Neural cell (in vitro differentiated cells): ENCODE results near the gene PTGR3. TPM values are rescaled to one million over a fixed set of nuclear protein-coding genes. Genes with fewer than 3 reads are reported as not detected.

ENCODE experiments used
- H2AFZ ChIP-seq: fragments of 200-600, 300-800 bp; sonication (generic), shearing (Covaris generic); 2 replicates; pipeline ENCODE4 v1.6.0; 2014; ENCODE audit warnings: low read depth, mild to moderate bottlenecking, antibody characterized with exemption, low read length, moderate library complexity
- H3F3A ChIP-seq: fragments of 200-600 bp; shearing (Covaris generic); 2 replicates; pipeline ENCODE4 v1.6.1; 2016; ENCODE audit warnings: mild to moderate bottlenecking, moderate library complexity, mixed read lengths, antibody characterized with exemption, low read length; ENCODE audit not compliant: insufficient read depth, poor library complexity, severe bottlenecking
- H3K27ac ChIP-seq: fragments of 200-600, 300-800 bp; sonication (generic), shearing (Covaris generic); 2 replicates; pipeline ENCODE4 v1.5.1; 2014; ENCODE audit warnings: mild to moderate bottlenecking, low read length, moderate library complexity
- H3K27me3 ChIP-seq: fragments of 300-800, 200-600 bp; sonication (generic), shearing (Covaris generic); 2 replicates; pipeline ENCODE4 v1.6.0; 2014; ENCODE audit warnings: mild to moderate bottlenecking, low read depth, low read length, moderate library complexity; ENCODE audit not compliant: insufficient read depth
- H3K36me3 ChIP-seq: fragments of 300-800, 200-600 bp; sonication (generic), shearing (Covaris generic); 2 replicates; pipeline ENCODE4 v1.5.1; 2014; ENCODE audit warnings: mild to moderate bottlenecking, antibody characterized with exemption, low read length, moderate library complexity; ENCODE audit not compliant: insufficient read depth
- H3K4me2 ChIP-seq: fragments of 300-800, 200-600 bp; sonication (generic), shearing (Covaris generic); 2 replicates; pipeline ENCODE4 v1.6.0; 2014; ENCODE audit warnings: mild to moderate bottlenecking, low read length
- H3K4me3 ChIP-seq: fragments of 300-800, 200-600 bp; sonication (generic), shearing (Covaris generic); 2 replicates; pipeline ENCODE4 v1.5.1; 2014; ENCODE audit warnings: mild to moderate bottlenecking, low read length, moderate library complexity
- H3K79me2 ChIP-seq: fragments of 200-600 bp; shearing (Covaris generic); replicated peaks from 2 replicates; pipeline ENCODE4 v1.6.0; 2014; ENCODE audit warnings: mild to moderate bottlenecking, low read length, moderate library complexity; ENCODE audit not compliant: insufficient read depth
- H3K9ac ChIP-seq: fragments of 300-800, 200-600 bp; sonication (generic), shearing (Covaris generic); 2 replicates; pipeline ENCODE4 v1.6.1; 2016; ENCODE audit warnings: mild to moderate bottlenecking, low read length, mixed read lengths
- H3K9me2 ChIP-seq: fragments of 200-600 bp; shearing (Covaris generic); 2 replicates; pipeline ENCODE4 v1.6.1; 2016; ENCODE audit warnings: mild to moderate bottlenecking, low read length, mixed read lengths; ENCODE audit not compliant: insufficient read depth
- H3K9me3 ChIP-seq: fragments of 200-600, 300-800 bp; sonication (generic), shearing (Covaris generic); 2 replicates; pipeline ENCODE4 v1.6.1; 2016; ENCODE audit warnings: mild to moderate bottlenecking, mixed run types, low read length, moderate library complexity, mixed read lengths
- H4K20me1 ChIP-seq: fragments of 200-600 bp; shearing (Covaris generic); 2 replicates; pipeline ENCODE4 v1.6.1; 2016; ENCODE audit warnings: mild to moderate bottlenecking, mixed run types; ENCODE audit not compliant: insufficient read depth
- EP300 ChIP-seq: fragments of 450-650 bp; conservative IDR thresholded peaks from 2 replicates; pipeline ENCODE4 v1.6.1; 2014; ENCODE audit warnings: antibody characterized with exemption, mild to moderate bottlenecking, moderate library complexity; ENCODE audit not compliant: poor library complexity, severe bottlenecking
- EZH2 ChIP-seq: fragments of 200-600, 300-800 bp; shearing (Covaris generic), sonication (generic); IDR thresholded peaks from 2 replicates; pipeline ENCODE4 v1.6.1; 2014; ENCODE audit warnings: antibody characterized with exemption, low read length, borderline replicate concordance, mild to moderate bottlenecking; ENCODE audit not compliant: insufficient read depth, poor library complexity, severe bottlenecking
- POLR2AphosphoS5 ChIP-seq: IDR thresholded peaks from 2 replicates; pipeline ENCODE4 v1.6.1; 2012
- TAF1 ChIP-seq: IDR thresholded peaks from 2 replicates; pipeline ENCODE4 v1.6.1; 2012; ENCODE audit warnings: low read depth
- polyA plus RNA-seq: library from polyadenylated mRNA; depleted of rRNA; stranded (reverse); fragments of >200 nt; gene quantifications from 2 replicates; pipeline ENCODE4 v1.2.3, GENCODE V29; 2014
- TF ChIP-seq, protein P1 (sequence below): IDR thresholded peaks from 2 replicates; pipeline ENCODE4 v1.6.1; 2012; ENCODE audit warnings: borderline replicate concordance
- TF ChIP-seq, protein P2 (sequence below): fragments of 450-650 bp; IDR thresholded peaks from 2 replicates; pipeline ENCODE4 v1.5.1; 2014; ENCODE audit warnings: antibody characterized with exemption, mild to moderate bottlenecking, moderate library complexity; ENCODE audit not compliant: poor library complexity, severe bottlenecking

Gene PTGR3
- polyA plus RNA-seq, 1 donor from 2014 or later = 5.9 TPM

DNA sequence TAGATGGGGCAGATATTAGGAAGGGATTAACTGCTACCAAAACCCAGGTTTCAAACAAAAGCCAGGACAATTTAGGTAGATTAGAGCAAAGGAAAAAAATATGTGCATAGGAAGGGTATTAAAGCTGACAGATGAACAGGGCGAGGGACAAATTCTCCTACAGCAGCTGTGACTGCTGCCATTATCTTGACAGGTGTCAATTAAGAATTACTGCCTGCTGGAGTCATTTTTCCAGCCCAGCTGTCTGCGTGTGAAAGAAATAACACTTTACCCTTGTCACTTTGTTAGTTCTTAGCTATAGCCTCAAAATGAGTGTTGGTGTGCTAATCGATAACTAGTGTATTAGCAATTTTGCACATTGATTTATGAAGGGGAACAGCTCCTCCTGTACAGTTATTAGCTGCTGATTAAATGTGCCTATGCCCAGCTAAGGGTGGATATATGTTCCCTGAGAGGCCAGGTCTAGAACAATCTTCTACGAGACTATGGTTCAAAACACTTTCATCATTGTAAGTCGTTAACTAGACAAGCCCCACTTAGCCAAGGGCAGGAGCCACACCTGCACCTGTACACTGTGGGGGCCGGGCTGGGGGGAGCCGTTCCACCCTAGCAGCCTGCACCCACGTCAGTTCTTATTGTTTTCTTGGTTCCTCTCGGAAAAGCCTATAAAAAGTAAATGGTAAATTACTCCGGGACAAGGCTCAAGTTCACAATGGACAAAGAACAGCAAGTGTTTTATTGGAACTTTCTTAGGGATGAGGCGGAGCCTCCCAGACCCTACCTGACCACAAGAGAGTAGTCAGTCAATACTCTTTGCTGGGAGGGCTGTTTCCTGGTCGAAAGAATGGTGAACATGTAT is 9.4 kb upstream of the PTGR3 start:
- Histone ChIP-seq H3K9ac (no peak overlapping the region), H3K9me2 (no peaks in the 10 kb centered on the region), H3K4me2 (peak overlapping the region; percentile 47), H3K4me3 (peak overlapping the region; percentile 13), H3K36me3 (no peaks in the 10 kb centered on the region), H3K27me3 (peaks cover 25% of the 10 kb centered on the region), H3F3A (no peaks in the 10 kb centered on the region), H3K79me2 (no peaks in the 10 kb centered on the region), H3K27ac (no peak overlapping the region), H4K20me1 (no peaks in the 10 kb centered on the region), H3K9me3 (no peaks in the 10 kb centered on the region), H2AFZ (no peak overlapping the region)
- peak; percentile 97 for TF ChIP-seq EP300
- TF ChIP-seq POLR2AphosphoS5 = peak; percentile 87
- TF ChIP-seq TAF1 = no peak
- no peak for TF ChIP-seq EZH2
- TF ChIP-seq, protein P1, sequence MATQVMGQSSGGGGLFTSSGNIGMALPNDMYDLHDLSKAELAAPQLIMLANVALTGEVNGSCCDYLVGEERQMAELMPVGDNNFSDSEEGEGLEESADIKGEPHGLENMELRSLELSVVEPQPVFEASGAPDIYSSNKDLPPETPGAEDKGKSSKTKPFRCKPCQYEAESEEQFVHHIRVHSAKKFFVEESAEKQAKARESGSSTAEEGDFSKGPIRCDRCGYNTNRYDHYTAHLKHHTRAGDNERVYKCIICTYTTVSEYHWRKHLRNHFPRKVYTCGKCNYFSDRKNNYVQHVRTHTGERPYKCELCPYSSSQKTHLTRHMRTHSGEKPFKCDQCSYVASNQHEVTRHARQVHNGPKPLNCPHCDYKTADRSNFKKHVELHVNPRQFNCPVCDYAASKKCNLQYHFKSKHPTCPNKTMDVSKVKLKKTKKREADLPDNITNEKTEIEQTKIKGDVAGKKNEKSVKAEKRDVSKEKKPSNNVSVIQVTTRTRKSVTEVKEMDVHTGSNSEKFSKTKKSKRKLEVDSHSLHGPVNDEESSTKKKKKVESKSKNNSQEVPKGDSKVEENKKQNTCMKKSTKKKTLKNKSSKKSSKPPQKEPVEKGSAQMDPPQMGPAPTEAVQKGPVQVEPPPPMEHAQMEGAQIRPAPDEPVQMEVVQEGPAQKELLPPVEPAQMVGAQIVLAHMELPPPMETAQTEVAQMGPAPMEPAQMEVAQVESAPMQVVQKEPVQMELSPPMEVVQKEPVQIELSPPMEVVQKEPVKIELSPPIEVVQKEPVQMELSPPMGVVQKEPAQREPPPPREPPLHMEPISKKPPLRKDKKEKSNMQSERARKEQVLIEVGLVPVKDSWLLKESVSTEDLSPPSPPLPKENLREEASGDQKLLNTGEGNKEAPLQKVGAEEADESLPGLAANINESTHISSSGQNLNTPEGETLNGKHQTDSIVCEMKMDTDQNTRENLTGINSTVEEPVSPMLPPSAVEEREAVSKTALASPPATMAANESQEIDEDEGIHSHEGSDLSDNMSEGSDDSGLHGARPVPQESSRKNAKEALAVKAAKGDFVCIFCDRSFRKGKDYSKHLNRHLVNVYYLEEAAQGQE = peak; percentile 68

DNA sequence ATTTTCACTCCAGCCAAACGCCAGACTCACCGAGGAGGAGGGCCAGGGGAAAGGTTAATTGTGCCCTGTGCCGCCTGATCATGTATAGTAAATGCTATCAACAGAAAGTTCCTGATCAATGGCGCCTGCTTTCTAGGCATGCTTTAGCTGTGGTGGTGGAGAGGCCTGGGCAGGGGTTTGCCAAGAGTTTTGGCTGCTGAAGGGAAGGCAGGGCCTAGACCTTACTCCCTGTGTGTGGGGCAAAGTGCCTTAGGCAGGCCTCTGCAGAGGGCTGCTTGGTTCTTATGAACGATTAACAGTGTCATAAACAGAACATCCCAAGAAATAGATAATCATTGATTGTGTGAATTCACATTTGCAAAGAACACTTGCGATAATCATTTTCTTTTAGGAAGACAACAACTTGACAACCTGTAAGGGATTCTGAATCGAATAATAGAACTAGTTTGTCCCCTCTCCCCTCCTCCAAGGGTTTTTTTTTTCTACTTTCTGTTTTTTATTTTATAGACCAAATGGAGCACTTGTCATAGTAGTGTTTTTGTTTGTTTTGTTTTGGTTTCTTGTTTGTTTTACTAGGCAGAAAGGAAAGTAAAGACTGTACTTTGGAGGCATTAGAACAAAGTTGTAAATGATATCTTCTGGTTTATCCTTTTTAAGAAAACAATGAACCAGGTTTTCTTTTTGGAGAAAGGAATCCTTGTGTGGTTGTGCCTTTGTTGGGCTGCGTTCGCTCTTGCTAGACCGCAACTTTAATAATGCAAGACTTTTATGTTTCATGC is 8.2 kb upstream of the PTGR3 start:
- no peaks in the 10 kb centered on the region for H4K20me1 ChIP-seq
- H3K4me2 ChIP-seq = no peak overlapping the region
- TF ChIP-seq, protein P2, sequence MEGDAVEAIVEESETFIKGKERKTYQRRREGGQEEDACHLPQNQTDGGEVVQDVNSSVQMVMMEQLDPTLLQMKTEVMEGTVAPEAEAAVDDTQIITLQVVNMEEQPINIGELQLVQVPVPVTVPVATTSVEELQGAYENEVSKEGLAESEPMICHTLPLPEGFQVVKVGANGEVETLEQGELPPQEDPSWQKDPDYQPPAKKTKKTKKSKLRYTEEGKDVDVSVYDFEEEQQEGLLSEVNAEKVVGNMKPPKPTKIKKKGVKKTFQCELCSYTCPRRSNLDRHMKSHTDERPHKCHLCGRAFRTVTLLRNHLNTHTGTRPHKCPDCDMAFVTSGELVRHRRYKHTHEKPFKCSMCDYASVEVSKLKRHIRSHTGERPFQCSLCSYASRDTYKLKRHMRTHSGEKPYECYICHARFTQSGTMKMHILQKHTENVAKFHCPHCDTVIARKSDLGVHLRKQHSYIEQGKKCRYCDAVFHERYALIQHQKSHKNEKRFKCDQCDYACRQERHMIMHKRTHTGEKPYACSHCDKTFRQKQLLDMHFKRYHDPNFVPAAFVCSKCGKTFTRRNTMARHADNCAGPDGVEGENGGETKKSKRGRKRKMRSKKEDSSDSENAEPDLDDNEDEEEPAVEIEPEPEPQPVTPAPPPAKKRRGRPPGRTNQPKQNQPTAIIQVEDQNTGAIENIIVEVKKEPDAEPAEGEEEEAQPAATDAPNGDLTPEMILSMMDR = no peak
- H3K36me3 ChIP-seq = no peaks in the 10 kb centered on the region
- no peaks in the 10 kb centered on the region for H3K79me2 ChIP-seq
- no peak overlapping the region for H3K4me3 ChIP-seq
- no peaks in the 10 kb centered on the region for H3K9me2 ChIP-seq
- no peaks in the 10 kb centered on the region for H3F3A ChIP-seq
- no peaks in the 10 kb centered on the region for H3K9me3 ChIP-seq
- no peak overlapping the region for H2AFZ ChIP-seq
- H3K27me3 ChIP-seq = peaks cover 37% of the 10 kb centered on the region
- H3K9ac ChIP-seq = no peak overlapping the region
- H3K27ac ChIP-seq = no peak overlapping the region
